ENCODE data around the gene GLRX2.
A peak's percentile ranks its signal among the peaks of the same experiment; 100 is the strongest.
"Not testable (repeated sequence)": the region's sequence is repeated elsewhere in the genome, so short reads cannot be mapped to it uniquely, and the experiment has no call there.

GLRX2 gene, protein sequence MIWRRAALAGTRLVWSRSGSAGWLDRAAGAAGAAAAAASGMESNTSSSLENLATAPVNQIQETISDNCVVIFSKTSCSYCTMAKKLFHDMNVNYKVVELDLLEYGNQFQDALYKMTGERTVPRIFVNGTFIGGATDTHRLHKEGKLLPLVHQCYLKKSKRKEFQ

DNA sequence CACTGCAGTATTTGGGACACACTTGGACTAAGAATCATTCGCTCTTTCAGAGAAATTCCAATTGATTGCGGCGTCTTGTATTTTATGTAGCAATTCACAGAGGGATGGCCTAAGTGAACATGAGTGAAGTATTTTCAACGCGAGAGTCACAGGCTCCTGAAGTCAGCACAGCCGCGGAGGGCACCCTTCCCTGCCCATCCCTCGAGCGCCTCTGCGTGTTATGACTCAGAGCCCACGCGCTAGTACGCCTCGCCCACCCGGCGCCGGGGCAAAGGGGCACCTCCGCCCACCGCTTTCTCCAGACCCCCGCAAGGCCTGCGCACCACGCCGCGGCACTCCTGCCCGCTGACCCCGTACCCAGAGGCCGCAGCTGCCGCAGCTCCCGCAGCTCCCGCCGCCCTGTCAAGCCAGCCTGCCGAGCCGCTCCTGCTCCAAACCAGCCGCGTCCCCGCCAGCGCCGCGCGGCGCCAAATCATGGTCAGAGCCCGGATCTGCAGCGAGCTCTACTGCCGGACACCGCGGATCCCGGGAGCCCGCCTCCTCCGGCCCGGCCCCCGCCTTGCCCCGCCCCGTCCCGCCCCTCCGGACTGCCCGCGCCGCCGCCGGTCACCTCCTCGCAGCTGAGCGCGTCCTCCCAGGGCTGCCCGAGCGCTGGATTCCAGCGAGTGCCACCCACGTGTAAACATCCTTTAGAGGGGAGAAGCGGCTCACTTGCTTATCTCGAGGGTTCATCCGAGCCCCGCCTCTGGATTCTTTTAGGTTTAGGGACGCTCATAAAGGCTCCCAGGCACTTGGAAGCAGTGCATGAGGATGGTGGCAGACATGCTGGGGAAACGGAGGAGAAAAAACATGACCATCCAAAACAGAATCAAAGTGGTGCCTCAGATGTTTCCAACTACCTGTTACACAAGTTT is at the start of gene GLRX2:
GLRX2 (minus strand) TSS at position 508 of the 914 bp plus-strand sequence; CDS start at position 476, 32 bp downstream.
- peak; percentile 73 for DNase-seq

DNA sequence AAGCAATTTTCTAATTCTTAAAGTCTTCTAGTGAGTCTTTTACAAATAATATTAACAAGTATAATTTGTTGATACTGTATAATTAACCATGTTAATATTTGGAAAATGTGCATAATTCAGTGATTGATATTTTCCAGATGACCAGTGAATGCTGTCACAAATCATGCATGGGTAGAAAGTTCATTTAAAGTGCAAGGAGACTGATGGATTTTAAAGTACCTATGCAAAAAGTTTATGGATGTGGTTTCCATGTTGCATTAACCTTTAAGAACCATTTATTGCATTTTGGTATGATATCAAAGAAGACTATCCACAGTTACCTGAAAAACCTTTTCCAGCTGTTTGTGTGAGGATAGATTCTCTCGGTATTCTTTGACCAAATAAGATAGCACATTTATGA is 39.8 kb upstream of the GLRX2 start:
- DNase-seq: no peak

DNA sequence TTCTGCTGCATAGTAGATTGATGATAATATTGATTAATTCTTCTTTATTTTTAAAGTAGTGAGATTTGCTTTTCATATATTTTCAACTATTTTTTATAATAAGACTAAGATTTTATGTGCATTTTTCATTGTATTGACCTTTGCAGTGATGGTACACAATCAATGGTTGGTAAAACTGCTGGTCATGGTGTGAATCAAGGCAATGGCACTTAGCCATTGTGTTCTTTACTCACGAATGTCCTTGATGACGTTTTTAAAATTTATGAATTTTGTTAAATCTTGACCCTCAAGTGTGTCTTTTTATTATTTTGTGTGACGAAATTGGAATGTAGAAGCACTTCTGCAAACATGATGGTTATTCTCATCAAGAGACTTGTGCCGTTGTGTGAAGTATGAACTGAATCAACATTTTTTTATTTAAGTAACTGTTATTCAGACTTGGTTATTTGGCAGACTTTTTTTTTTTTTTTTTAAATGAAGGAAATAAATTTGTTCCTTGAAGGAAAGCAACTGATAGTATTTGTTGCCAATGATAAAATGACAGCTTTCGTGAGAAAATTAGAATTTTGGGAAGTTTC is 39.2 kb upstream of the GLRX2 start:
- DNase-seq: no peak

DNA sequence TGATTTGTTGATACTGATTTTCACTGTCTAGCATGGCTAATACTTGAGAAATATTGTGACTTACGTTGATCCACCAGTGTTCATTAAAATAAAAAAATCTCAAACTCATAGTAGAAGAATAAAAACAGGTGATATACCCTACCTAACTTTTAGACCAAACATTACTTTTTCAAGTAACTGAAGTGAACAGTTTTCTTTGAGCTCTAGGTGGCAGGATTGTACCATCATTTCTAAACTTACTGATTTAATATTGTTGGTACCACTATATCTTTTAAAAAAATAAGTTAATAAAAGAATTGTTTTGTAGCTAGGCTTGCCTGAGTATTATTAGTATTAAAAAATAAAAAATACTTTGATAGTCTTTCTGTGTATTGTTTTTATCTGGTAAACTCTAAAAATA is 38.1 kb upstream of the GLRX2 start:
- DNase-seq: no peak

DNA sequence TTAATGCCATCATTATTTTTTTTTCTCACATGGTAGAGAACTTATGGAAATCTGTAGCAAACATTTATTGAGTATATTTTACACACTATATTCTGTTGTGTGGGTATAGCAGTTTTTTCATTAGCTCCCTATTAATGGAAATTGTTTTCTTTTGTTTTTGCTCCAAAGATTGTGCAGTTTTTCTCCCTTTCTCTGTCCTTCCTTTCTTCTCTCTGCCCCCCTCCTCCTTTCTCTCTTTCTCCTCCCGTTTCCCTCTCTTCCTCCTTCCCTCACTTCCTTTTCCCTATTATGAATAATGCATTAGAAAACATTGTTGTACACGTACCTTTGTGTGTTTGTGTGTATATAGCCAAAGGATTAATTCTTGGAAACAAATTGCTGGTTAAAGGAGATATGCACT is 37.2 kb upstream of the GLRX2 start:
- no peak for DNase-seq

DNA sequence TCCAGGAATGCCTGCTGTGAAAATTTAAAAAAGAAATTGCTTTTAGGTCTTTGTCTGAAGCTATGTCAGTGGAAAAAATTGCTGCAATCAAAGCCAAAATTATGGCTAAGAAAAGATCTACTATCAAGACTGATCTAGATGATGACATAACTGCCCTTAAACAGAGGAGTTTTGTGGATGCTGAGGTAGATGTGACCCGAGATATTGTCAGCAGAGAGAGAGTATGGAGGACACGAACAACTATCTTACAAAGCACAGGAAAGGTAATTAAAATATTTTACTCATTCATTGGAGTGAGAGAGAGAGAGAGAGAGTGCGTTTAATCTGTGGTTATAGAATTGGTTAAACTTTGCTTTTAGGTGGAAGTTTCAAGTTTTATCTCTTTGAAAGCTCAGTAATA is 36.6 kb upstream of the GLRX2 start:
- peak; percentile 35 for DNase-seq

DNA sequence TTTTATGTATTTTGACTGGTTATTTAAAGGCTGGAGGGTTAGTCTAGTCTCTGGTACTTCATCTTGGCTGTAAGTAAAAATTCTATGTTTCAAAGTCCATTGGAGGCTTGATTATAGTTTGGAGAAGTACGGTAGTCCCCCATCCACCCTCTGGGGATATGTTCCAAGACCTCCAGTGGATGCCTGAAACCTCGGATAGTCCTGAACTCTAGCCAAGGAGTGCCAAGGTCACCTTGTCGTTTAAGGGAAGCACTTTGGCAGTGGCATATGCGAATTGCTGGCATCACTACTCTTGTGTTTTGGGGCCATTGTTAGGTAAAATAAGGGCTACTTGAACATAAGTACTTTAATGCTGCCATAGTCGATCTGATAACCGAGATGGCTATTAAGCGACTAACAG is 35.0 kb upstream of the GLRX2 start:
- DNase-seq: no peak

DNA sequence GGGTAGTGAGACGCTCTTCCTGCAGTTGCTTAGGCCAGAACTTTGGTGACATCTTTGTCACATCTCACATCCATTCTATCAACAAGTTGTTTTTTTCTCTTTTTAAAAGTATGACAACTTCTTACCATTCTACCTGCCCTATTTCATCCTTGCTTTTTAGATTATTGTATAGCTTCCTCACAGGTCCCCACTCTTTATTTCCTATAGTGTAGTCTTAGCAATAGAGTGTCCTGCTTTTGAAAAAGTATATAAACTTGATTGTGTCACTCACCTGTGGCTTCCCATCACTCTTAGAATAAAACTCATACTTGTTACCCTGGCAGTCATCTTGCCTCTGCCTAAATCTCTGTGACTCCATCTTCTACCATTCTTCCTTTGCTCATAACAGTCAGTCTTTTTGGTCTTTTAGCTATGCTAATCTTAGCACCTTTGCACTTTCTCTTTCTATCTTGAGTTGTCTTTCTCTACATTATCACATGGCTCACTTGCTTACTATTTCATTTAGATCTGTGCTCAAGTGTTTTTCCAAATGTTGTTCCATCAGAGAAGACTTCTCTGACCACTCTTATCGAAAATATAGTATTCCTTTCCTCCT is 26.1 kb upstream of the GLRX2 start:
- DNase-seq: no peak

DNA sequence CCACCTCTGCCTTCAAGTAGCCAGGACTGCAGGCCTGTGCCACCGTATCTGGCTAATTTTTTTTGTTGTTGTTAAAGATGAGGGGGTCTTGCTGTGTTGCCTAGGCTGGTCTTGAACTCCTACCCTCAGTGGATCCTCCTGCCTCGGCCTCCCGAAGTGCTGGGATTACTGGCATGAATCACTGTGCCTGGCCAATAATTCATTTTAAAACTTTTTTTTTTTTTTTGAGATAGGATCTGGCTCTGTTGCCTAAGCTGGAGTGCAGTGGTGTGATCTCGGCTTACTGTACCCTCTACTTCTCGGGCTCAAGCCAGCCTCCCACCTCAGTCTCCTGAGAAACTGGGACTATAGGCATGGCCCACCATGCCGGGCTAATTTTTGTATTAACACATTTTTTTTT is 20.2 kb upstream of the GLRX2 start:
- no peak for DNase-seq

DNA sequence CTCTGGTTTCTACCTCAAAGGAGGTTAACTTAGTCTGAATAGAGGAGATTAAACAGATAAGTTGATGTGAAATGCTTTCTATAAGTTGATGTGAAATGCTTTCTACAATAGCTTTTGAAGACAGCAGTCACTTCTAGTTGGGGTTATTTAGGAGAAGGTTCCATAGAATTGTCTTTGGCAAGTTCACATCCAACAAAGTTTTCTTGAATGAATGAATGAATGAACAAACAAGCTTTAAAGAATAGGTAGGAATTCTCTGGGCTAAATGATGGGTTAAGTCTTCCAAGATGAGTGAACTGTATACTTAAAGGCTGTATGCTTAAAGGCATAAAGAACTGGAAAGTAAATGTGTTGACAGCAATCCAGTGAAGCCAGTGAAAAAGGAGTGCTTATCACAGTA is 18.5 kb upstream of the GLRX2 start:
- DNase-seq: no peak

DNA sequence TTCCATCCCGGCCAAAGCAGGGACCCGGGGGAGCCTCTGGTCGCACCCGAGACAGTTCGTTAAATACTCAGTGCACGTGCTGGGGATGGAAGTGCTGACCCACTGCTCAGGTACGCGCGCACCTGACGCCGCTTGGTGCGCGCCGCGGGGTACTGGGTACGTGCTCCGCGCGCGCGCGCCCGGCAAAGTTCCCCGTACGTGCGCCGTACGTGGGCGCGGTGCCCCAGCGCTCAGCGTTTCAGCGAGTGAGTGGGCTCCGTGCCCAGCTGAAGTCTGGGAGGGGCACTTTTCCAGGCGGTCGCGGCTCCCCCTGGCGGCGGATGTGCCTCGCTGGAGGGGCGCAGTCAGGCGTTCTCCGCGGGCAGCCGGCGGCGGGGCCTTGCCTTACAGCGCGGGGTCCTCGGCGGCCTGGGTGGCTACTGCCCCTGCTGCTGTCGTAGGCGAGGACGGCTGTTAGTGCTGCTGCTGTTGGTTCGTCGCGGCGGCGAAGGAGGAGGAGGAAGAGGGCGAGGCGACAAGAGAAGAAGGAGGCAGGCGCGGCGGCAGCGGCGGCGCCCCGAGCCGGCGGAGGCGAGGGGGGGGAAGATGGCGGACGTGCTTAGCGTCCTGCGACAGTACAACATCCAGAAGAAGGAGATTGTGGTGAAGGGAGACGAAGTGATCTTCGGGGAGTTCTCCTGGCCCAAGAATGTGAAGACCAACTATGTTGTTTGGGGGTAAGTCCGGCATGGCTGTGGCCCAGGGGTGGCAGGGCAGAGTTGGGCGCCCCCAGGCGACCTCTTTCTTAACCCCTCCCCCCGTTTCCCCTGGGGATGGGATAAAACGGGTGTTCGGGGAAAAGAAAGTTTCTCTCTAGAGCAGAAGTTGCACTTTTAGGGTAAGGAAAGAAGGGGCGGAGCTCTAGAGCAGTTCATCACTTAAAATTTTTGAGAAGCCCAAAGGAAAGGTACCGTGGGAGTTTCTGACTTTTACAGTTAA is 16.7 kb upstream of the GLRX2 start, which contains the start of gene CDC73:
CDC73 (plus strand) TSS at position 416 of the 978 bp plus-strand sequence; CDS start at position 586, 170 bp downstream.
- peak; percentile 99 for DNase-seq

DNA sequence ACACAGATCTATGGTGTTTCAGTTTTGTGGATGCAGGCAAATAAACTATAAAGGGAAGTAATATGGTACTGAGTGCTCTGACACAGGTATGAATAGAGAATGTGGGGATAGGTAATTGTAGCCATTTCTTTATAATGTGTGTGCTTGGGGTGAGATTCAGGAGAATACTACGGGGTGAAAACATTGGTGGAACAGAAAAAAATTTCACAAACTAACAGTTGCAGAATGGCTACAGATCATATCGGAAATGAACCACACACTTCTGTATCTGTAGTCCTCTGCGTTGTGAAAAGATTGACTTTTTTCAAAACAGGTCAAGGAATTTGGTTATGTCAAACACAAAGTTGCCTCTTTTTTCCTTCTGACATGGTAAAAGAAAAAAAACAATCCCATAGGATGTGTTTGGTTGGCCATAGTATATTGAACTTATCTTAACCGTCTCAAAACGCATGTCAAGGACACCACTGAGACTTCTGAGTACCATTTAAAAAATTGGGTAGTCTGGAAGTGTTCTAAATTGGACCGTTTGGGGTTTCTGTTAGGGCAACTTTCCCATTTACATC is 15.5 kb upstream of the GLRX2 start:
- DNase-seq: no peak

DNA sequence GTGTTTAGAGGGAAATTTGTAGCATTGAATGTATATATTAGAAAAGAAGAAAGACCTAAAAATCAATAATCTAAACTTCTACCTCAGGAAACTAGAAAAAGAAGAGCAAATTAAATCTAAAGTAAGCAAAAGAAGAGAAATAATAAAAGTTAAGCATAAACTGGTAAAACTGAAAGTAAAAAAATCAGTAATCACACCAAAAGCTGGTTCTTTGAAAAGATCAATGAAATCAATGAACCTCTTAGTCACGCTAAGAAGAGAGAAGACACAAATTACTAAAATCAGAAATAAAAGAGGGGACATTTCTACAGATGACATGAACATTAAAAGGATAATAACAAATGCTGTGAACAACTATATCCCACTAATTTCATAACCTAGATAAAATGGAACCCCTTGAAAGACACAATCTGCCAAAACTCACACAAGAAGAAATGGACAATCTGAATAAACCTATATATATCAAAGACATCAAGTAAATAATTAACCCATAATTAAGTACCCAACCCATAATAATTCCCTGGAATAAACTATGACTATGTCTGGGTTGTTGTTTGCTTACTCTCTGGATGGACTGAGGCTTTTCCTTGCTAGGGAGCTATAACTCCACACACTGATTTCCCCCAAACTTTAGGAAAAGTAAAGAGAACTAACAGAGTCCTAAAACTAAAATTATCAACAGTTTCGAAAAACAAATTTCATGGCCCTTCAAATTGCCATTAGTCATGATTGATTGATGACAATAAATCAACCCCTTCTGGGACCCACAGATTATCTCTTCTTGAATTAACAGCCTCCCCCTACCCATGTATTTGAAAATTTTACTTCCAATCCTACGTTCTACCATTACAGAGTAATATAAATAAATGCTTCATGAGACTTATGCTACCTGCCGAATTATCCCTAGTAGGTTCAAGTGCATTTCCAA is 13.9 kb upstream of the GLRX2 start:
- DNase-seq: no peak

DNA sequence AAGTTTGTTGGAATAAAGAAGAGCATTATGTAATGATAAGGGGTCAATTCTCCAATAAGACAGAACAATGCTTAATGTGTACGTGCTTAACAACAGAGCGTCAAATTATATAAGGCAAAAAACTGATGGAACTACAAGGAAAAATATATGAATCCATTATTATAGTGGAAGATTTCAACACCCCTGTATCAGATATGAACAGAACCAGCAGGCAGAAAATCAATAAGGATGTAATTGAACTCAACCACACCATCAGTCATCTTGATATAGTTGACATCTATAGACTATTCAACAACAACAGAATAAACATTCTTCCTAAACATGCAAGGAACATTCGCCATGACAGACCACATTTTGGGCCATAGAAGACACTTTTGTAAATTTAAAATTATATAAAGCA is 13.0 kb upstream of the GLRX2 start:
- DNase-seq: no peak

DNA sequence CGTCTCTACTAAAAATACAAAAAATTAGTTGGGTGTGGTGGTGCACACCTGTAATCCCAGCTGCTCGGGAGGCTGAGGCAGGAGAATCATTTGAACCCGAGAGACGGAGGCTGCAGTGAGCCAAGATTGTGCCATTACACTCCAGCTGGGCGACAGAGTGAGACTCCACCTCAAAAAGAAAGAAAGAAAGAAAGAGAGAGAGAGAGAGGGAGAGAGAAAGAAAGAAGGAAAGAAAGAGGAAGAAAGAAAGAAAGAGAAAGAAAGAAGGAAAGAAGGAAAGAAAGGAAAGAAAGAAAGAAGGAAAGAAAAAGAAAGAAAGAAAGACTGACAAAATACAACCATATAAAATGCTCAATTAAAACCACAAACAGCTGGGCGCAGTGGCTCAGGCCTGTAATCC is 12.0 kb upstream of the GLRX2 start:
- DNase-seq: not testable (repeated sequence)

DNA sequence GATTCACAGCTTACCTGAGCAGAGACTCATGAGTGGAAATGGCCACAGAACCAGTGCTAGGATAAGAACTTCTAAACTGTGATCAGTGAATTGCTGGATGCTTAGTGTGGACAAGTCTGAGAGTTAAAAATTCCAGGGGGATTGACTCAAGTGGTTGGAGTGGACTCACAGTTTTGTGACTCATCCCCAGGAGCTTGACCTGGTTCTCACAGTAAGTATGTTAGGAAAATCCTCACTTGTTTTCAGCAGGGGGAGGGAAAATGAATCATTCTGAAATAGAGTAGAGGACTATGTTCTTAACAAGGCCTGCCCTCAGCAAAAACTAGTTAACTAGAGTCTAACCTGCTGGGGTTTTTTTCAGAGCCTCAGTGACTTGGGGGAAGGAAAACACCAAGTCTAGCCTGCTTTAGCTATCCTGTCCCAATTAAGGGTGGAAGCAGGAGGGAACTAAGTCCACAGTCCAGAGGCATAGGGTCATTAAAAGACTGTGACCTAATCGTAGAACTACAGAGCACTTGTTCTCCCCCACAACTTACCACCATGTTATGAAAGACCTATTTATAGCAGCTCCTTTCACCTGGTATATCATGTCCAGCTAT is 10.5 kb upstream of the GLRX2 start:
- no peak for DNase-seq

DNA sequence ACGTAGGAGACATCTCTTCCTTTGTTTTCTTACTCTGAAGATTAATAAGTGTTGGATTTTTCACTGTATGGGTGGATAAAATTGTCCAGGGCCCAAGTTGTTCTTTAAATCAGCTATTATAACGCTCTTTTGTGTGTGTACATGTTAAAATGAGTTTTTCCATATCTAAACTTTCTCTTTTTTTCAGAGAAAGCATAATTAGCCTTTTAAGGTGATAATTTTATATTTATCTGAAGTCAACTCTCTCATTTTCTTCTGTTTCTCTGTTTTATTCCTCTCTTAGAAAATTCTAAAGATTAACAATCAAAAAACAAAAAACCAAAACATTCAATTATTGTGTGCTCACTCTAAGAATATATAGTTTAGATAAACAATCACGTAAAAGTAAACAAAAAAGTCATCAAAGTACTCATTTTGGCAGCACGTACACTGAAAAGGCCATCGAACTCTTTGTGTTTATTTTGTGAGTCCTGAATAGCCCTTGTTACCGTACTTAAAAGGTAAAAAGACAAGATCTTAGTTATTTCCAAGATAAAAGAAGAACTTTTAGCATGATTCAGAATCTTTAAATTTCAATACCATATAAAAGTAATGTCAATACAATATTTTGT is 9.4 kb upstream of the GLRX2 start:
- DNase-seq: no peak

DNA sequence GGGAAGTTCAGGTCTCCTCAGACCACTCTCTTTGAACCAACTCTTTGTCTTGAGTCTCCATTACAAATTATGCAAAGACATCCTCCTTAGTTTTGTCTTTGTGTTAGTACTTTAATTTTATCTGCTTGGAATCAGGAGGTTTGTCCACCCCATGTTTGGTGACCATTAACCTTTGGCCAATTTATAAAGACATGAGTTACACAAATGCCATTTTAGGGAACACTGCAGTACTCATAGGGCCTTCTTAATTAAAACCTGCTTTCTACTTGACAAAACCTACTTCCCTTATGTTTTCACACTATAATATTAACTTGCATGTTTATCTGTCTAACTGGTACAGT is 8.7 kb upstream of the GLRX2 start:
- DNase-seq: no peak

DNA sequence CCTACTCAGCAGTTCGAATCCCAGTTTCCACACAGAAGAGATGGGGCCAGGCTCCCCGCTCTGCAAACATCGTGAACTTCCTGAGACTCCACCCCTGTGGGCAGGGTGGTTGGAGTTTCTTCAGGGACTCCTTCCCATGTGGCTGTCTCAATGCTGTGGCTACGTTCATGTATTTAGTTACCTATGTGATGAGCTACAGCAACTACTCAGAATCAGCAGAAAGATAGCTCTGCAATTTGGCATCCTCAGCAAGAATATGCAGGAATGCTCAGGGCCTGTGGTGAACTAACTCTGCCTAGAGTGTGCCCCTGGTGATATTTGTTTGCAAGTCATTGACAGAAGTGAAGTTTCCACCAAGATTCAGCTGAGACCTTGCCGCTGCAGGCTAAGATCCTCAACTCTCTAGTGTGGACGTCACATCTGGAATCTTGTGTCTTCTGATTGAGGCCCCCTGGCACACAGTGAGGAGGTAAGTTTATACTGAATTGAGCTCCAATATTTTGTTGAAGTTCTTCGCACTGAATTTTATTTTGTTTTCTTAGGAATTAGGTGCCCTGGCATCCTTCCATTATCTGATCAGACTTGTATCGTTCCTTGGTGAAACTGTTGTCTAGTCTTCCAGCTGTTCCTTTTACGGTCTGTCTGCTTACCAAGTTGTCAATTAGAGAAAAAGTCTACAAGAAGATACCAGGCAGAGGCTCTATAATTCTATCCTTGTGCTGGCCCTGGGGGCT is 8.2 kb upstream of the GLRX2 start:
- DNase-seq: no peak

Measured in activated CD4-positive, alpha-beta T cell treated with anti-CD3 and anti-CD28 coated beads, Interleukin-2, amount 50 U/mL, for 16 hours (primary cell).